Psoas muscle (tissue), 8 donors: ENCODE results near the gene NLRP9. TPM values are rescaled to one million over a fixed set of nuclear protein-coding genes. Genes with fewer than 3 reads are reported as not detected.

Experiments
- ATAC-seq, 4 donors: fragments of 200-7000 bp; cut with Tn5 transposase; one replicate each; pipeline ENCODE4 v1.9.1; 2020; ENCODE audit warnings: moderate library complexity in 3 of 4, mild to moderate bottlenecking in 2 of 4
- DNase-seq, 2 donors: peaks; one replicate each; pipeline ENCODE4 v3.0.0-alpha.2; 2020
- H3K27ac ChIP-seq: fragments of 200-600 bp; one replicate; pipeline ENCODE4 v1.8.0; 2022
- H3K27me3 ChIP-seq, 3 donors: fragments of 200-600 bp in 1 of 3; one replicate each; pipeline versions ENCODE4 v1.6.1 to v1.8.0; 2013 to 2022; ENCODE audit warnings: low read length in 2 of 3, mild to moderate bottlenecking in 2 of 3, moderate library complexity in 1 of 3; ENCODE audit not compliant: insufficient read depth in 3 of 3
- H3K36me3 ChIP-seq, 2 donors: fragments of 200-600 bp in 1 of 2; one replicate each; pipeline versions ENCODE4 v1.6.1 to v1.8.0; 2013 to 2022; ENCODE audit warnings: low read depth in 1 of 2, mild to moderate bottlenecking in 1 of 2, moderate library complexity in 1 of 2; ENCODE audit not compliant: insufficient read depth in 1 of 2
- H3K4me1 ChIP-seq: fragments of 200-600 bp; one replicate; pipeline ENCODE4 v1.8.0; 2022
- H3K4me3 ChIP-seq: fragments of 200-600 bp; one replicate; pipeline ENCODE4 v1.8.0; 2022; ENCODE audit warnings: mild to moderate bottlenecking
- H3K9me3 ChIP-seq: fragments of 200-600 bp; one replicate; pipeline ENCODE4 v1.8.0; 2022
- CTCF ChIP-seq: fragments of 200-600 bp; IDR thresholded peaks from one replicate; pipeline ENCODE4 v1.8.0; 2022; ENCODE audit warnings: antibody characterized with exemption
- WGBS, 3 donors: extraction: QIAGEN DNeasy Blood & Tissue Kit; methylation state at CpG; one replicate each; pipeline versions ENCODE4 v1.1.6 to v1.1.7; 2013; 5-methylcytosine and 5-hydroxymethylcytosine counted together
- intact Hi-C, 2 donors: fragments of 100-400 bp; cut with DNase I; formaldehyde crosslinking; loops; one replicate each; pipeline versions ENCODE4 v1.11.0 to v1.14.2; 2022
- polyA plus RNA-seq, 3 donors: library from polyadenylated mRNA; stranded (reverse); fragments of 200-250 nt; gene quantifications; one replicate each; pipeline ENCODE4 v1.2.3, GENCODE V29; 2013
- total RNA-seq, 4 donors: library from RNA; stranded (reverse); fragmentation: NEBNext Ultra II Directional in 2 of 4; extraction: Animal tissue kit (Norgen Biotek cat#: 25700) in 2 of 4; gene quantifications; one replicate each; pipeline versions ENCODE4 v1.2.1 to v1.2.4, GENCODE V29; 2021 to 2023
- donor health status: healthy with polysubstance abuse.
- donor health status: DM: no; HTN: no; CAD: no; lungs with moderate emphysema.
- donor health status: Bipolar disorder and iron deficiency.
- donor health status: healthy.
- donor health status: DM: yes; HTN: yes; CAD: no.
- donor health status: DM: no; HTN: no; CAD: no.
- donor health status: DM: no; HTN: no; CAD: no.
- donor health status: DM: yes; HTN: yes; CAD: no.

Gene NLRP9
- total and polyA plus RNA-seq, 7 donors, result not detected

- WGBS, 3 donors, result 83 to 92% (median 83%) methylated on average over 5 of the region's 5 CpGs
- no peak for ATAC-seq
- intact Hi-C loops, result no loop called here
Measured at GRCh38 chr19:55672418-55672817, 65.8 kb downstream of the NLRP9 start.

GRCh38 chr19:55671054-55671378 is 67.2 kb downstream of the NLRP9 start:
- no peak overlapping the region for H3K27ac ChIP-seq
- H3K36me3 ChIP-seq, result peaks cover 3 to 70% of the 10 kb centered on the region in 2 donors
- H3K9me3 ChIP-seq, result no peaks in the 10 kb centered on the region
- no peak overlapping the region for H3K4me3 ChIP-seq
- no peak for ATAC-seq
- H3K4me1 ChIP-seq, result peaks cover 8% of the 10 kb centered on the region
- no peak for DNase-seq
- intact Hi-C loops, result loop anchor here in 1 of 2 donors (2.0 kb wide), 1 partner anchor 14 kb away; no protein-coding TSS in a partner anchor
- WGBS, 3 donors, result 64 to 66% (median 65%) methylated on average over 2 of the region's 2 CpGs
- no peaks in the 10 kb centered on the region for H3K27me3 ChIP-seq
- TF ChIP-seq CTCF, result no peak

More at GRCh38 chr19:55672418-55672817, 65.8 kb downstream of the NLRP9 start:
- H3K4me3 ChIP-seq, result no peak overlapping the region
- peaks cover 22% of the 10 kb centered on the region for H3K4me1 ChIP-seq
- no peak for TF ChIP-seq CTCF
- H3K9me3 ChIP-seq, result no peaks in the 10 kb centered on the region
- no peak overlapping the region for H3K27ac ChIP-seq
- no peaks in the 10 kb centered on the region for H3K27me3 ChIP-seq
- peaks cover 3 to 55% of the 10 kb centered on the region in 2 donors for H3K36me3 ChIP-seq
- no peak for DNase-seq

- Histone ChIP-seq H3K9me3 (no peaks in the 10 kb centered on the region), H3K4me3 (no peak overlapping the region), H3K36me3 (peaks cover 3 to 75% of the 10 kb centered on the region in 2 donors), H3K4me1 (peaks cover 5% of the 10 kb centered on the region), H3K27ac (no peak overlapping the region), H3K27me3 (no peaks in the 10 kb centered on the region)
- no peak for ATAC-seq
- WGBS, 3 donors, result 64 to 75% (median 65%) methylated on average over 23 of the region's 23 CpGs
- no peak for TF ChIP-seq CTCF
- intact Hi-C loops, result loop anchor here in 1 of 2 donors (2.0 kb wide), 1 partner anchor 14 kb away; no protein-coding TSS in a partner anchor
- DNase-seq, result no peak
Measured at GRCh38 chr19:55670280-55671053, 67.7 kb downstream of the NLRP9 start.

- DNase-seq, result no peak
- WGBS, 3 donors, result 81 to 87% (median 86%) methylated on average over 34 to 43 of the region's 43 CpGs
Measured at GRCh38 chr19:55669418-55670279, 68.6 kb downstream of the NLRP9 start.

More at GRCh38 chr19:55669418-55670279, 68.6 kb downstream of the NLRP9 start:
- intact Hi-C loops, result loop anchor here in 1 of 2 donors (2.0 kb wide), 1 partner anchor 13 kb away; no protein-coding TSS in a partner anchor
- Histone ChIP-seq H3K4me3 (no peak overlapping the region), H3K36me3 (peaks cover 3 to 81% of the 10 kb centered on the region in 2 donors), H3K27ac (no peak overlapping the region), H3K4me1 (peaks cover 5% of the 10 kb centered on the region), H3K27me3 (no peaks in the 10 kb centered on the region), H3K9me3 (no peaks in the 10 kb centered on the region)
- no peak for TF ChIP-seq CTCF
- ATAC-seq, result no peak
